Testis (tissue), 2 donors: Measurements from ENCODE around the gene RFXANK.

Experiments used
- CTCF ChIP-seq, 3 experiments: fragments of 450-650 bp in 2 of 3; fragments of 200-600 bp in 1 of 3; sonication (generic) in 1 of 3; IDR thresholded peaks; one replicate each; pipeline ENCODE4 v1.5.1; 2016 to 2019; ENCODE audit warnings: antibody characterized with exemption in 3 of 3, mild to moderate bottlenecking in 2 of 3, moderate library complexity in 1 of 3
- POLR2A ChIP-seq: fragments of 450-650 bp; IDR thresholded peaks from one replicate; pipeline ENCODE4 v1.6.1; 2017; ENCODE audit warnings: antibody characterized with exemption, mild to moderate bottlenecking, moderate library complexity

GRCh38 chr19:19160461-19161035 lies 31.5 kb upstream of the RFXANK start:
- TF ChIP-seq CTCF (IDR thresholded peaks at IDR 0.05) (no peak), POLR2A (no peak)
